PC-9 (cell line): ENCODE results near the gene NAT9.

ENCODE experiments used
- EZH2 ChIP-seq: fragments of 200-600 bp; sonication (generic); IDR thresholded peaks from 2 replicates; pipeline ENCODE4 v1.8.0; 2017; ENCODE audit warnings: antibody characterized with exemption, low read depth
- TF ChIP-seq, protein P1 (sequence below): fragments of 200-600 bp; sonication (generic); conservative IDR thresholded peaks from 2 replicates; pipeline ENCODE4 v1.6.1; 2017; ENCODE audit warnings: mixed run types, antibody characterized with exemption, mild to moderate bottlenecking, moderate library complexity

DNA sequence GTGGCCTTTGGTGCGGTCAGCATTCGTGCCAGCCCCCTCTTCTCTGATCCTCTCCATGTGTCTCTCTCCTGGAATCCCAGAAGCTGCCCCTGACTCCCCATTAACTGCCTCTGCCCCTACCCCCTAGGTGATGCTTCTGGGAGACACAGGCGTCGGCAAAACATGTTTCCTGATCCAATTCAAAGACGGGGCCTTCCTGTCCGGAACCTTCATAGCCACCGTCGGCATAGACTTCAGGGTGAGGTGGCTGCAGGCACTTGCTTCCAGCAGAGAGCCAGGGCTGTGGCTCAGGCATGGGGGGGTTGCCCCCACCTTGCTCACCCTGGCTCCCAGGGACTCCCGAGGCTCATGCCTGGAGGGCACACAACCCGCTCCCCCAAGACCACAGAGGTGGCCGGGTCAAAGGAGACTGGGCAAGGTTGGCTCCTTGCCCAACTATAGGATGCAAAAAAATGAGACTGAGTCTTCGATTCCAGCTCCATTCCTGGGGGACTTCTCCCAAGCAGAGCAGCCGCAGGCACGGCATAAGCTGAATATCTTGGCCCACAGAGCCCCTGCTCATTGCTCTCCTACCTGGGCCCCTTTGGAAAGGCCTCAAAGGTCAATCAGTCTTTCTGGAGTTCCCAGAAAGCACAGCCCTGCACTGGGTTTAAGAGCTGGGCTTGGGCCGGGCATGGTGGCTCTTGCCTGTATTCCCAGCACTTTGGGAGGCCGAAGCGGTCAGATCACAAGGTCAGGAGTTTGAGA, 35.3 kb downstream of the NAT9 start:
- TF ChIP-seq EZH2, result no peak
- TF ChIP-seq, protein P1, sequence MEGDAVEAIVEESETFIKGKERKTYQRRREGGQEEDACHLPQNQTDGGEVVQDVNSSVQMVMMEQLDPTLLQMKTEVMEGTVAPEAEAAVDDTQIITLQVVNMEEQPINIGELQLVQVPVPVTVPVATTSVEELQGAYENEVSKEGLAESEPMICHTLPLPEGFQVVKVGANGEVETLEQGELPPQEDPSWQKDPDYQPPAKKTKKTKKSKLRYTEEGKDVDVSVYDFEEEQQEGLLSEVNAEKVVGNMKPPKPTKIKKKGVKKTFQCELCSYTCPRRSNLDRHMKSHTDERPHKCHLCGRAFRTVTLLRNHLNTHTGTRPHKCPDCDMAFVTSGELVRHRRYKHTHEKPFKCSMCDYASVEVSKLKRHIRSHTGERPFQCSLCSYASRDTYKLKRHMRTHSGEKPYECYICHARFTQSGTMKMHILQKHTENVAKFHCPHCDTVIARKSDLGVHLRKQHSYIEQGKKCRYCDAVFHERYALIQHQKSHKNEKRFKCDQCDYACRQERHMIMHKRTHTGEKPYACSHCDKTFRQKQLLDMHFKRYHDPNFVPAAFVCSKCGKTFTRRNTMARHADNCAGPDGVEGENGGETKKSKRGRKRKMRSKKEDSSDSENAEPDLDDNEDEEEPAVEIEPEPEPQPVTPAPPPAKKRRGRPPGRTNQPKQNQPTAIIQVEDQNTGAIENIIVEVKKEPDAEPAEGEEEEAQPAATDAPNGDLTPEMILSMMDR, result no peak
